Vagina (tissue), 2 donors: ENCODE results near the gene CDH9. TPM values are rescaled to one million over a fixed set of nuclear protein-coding genes. Genes with fewer than 3 reads are reported as not detected.

ENCODE experiments used
- DNase-seq, 2 donors: peaks; one replicate each; pipeline ENCODE4 v3.0.0-alpha.2; 2017; ENCODE audit errors: extremely low spot score in 2 of 2
- H3K27ac ChIP-seq: fragments of 200-600 bp; sonication (generic); one replicate; pipeline ENCODE4 v1.5.1; 2019
- H3K27me3 ChIP-seq: fragments of 200-600 bp; sonication (generic); one replicate; pipeline ENCODE4 v1.5.1; 2019
- H3K36me3 ChIP-seq, 2 donors: fragments of 200-600 bp; sonication (generic); one replicate each; pipeline ENCODE4 v1.5.1; 2017 to 2019
- H3K4me1 ChIP-seq: fragments of 200-600 bp; sonication (generic); one replicate; pipeline ENCODE4 v1.5.1; 2019
- H3K4me3 ChIP-seq, 2 donors: fragments of 200-600 bp; sonication (generic); 1 replicate in 1 of 2; 2 replicates in 1 of 2; pipeline ENCODE4 v1.5.1; 2016 to 2019
- H3K9me3 ChIP-seq: fragments of 200-600 bp; sonication (generic); one replicate; pipeline ENCODE4 v1.5.1; 2019
- POLR2A ChIP-seq, 2 donors: fragments of 450-650 bp; IDR thresholded peaks; one replicate each; pipeline ENCODE4 v1.6.1; 2017; ENCODE audit warnings: antibody characterized with exemption in 2 of 2, mild to moderate bottlenecking in 2 of 2, moderate library complexity in 2 of 2
- POLR2AphosphoS5 ChIP-seq, 2 donors: sonication (generic); formaldehyde crosslinking; IDR thresholded peaks; one replicate each; pipeline ENCODE4 v1.9.0; 2017; ENCODE audit warnings: antibody characterized with exemption in 2 of 2, mild to moderate bottlenecking in 2 of 2, low read depth in 1 of 2; ENCODE audit not compliant: insufficient read depth in 1 of 2
- intact Hi-C: fragments of 100-400 bp; cut with DNase I; formaldehyde crosslinking; loops from one replicate; pipeline ENCODE4 v1.15.1; 2023
- total RNA-seq: library from RNA; depleted of rRNA; stranded (reverse); fragments of >200 nt; gene quantifications from one replicate; pipeline ENCODE4 v1.2.3, GENCODE V29; 2016
- TF ChIP-seq, protein P1 (sequence below), 3 experiments: fragments of 450-650 bp in 2 of 3; fragments of 200-600 bp in 1 of 3; sonication (generic) in 1 of 3; IDR thresholded peaks; one replicate each; pipeline ENCODE4 v1.5.1; 2017 to 2019; ENCODE audit warnings: antibody characterized with exemption in 3 of 3, mild to moderate bottlenecking in 2 of 3, moderate library complexity in 2 of 3

The CDH9 gene
- total RNA-seq, 1 donor from 2014 or later, result not detected

DNA sequence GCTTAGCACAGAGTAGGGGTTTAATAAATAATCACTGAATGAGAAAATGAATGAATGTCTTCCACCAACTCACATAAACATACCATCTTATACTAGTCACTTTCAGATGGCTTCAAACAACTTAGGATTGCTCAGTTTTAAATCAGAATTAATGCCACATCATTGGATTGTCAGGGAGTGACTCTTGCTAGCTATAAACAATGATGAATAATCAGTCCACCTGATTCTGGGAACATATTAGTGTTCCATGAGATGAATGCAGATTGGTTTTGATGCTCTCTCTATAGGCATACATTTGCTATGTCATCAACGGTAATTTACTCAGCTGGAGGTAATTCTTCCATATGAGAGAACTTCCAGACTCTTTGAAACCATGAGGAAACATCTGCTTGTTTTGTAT, 97.4 kb downstream of the CDH9 start:
- H3K4me3 ChIP-seq, result no peak overlapping the region
- TF ChIP-seq POLR2AphosphoS5 (IDR thresholded peaks at IDR 0.05; ENCODE audit: insufficient read depth in 1 of 2, low read depth in 1 of 2) (no peak), POLR2A (IDR thresholded peaks at IDR 0.05) (no peak)
- TF ChIP-seq, protein P1, sequence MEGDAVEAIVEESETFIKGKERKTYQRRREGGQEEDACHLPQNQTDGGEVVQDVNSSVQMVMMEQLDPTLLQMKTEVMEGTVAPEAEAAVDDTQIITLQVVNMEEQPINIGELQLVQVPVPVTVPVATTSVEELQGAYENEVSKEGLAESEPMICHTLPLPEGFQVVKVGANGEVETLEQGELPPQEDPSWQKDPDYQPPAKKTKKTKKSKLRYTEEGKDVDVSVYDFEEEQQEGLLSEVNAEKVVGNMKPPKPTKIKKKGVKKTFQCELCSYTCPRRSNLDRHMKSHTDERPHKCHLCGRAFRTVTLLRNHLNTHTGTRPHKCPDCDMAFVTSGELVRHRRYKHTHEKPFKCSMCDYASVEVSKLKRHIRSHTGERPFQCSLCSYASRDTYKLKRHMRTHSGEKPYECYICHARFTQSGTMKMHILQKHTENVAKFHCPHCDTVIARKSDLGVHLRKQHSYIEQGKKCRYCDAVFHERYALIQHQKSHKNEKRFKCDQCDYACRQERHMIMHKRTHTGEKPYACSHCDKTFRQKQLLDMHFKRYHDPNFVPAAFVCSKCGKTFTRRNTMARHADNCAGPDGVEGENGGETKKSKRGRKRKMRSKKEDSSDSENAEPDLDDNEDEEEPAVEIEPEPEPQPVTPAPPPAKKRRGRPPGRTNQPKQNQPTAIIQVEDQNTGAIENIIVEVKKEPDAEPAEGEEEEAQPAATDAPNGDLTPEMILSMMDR (IDR thresholded peaks at IDR 0.05), result no peak
- intact Hi-C loops, result no loop called here

DNA sequence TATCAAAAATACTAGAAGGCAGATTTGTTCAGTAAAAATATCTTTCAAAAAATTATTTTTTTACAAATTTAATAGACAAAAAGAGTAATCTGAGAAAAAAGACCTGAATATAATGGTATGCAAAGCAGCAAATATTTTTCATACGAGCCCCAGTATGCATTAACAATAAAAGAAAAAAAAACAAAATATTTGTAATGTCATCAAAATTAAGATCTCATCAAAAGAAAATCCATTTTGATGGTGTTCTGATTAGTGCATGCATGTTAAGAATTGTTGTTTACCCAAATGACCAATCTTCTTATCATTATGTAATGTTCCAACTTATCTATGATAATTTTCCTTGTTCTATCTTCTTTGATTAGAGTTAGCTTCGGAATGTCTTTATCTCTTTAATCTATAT, 106.1 kb downstream of the CDH9 start:
- H3K9me3 ChIP-seq, result no peaks in the 10 kb centered on the region
- H3K36me3 ChIP-seq, result no peaks in the 10 kb centered on the region
- H3K27ac ChIP-seq, result no peak overlapping the region
- DNase-seq, result no peak
- H3K4me1 ChIP-seq, result no peaks in the 10 kb centered on the region
- no peak overlapping the region for H3K4me3 ChIP-seq
- TF ChIP-seq, protein P1 (IDR thresholded peaks at IDR 0.05), result no peak
- TF ChIP-seq POLR2A (IDR thresholded peaks at IDR 0.05) (no peak), POLR2AphosphoS5 (IDR thresholded peaks at IDR 0.05; ENCODE audit: insufficient read depth in 1 of 2, low read depth in 1 of 2) (no peak)
- intact Hi-C loops, result no loop called here
- H3K27me3 ChIP-seq, result no peaks in the 10 kb centered on the region

More for the DNA sequence above, 97.4 kb downstream of the CDH9 start:
- DNase-seq, result no peak
- H3K36me3 ChIP-seq, result no peaks in the 10 kb centered on the region
- H3K27me3 ChIP-seq, result no peaks in the 10 kb centered on the region
- H3K9me3 ChIP-seq, result no peaks in the 10 kb centered on the region
- H3K27ac ChIP-seq, result no peak overlapping the region
- no peaks in the 10 kb centered on the region for H3K4me1 ChIP-seq

DNA sequence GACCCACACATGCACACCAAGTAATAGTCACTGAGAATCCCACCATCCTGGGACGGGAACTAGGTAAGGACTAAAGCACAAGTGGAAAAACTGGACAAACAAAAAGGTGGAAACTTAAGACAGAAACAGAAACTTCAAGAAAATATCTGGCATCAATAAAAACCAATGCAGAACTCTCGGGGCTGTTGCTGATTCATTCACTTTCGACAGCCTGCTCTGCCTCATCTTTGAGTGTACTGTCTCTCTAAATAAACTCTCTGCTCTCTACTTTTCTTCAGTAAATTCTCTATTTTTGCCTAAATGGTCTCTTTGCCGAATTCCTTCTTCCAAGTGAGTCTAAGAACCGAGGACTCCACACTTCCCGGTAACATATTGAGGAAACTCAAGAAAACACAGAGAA, 116.9 kb downstream of the CDH9 start:
- no peaks in the 10 kb centered on the region for H3K36me3 ChIP-seq
- no peaks in the 10 kb centered on the region for H3K4me1 ChIP-seq
- intact Hi-C loops, result no loop called here
- H3K9me3 ChIP-seq, result no peaks in the 10 kb centered on the region
- no peaks in the 10 kb centered on the region for H3K27me3 ChIP-seq
- DNase-seq, result no peak
- TF ChIP-seq, protein P1 (IDR thresholded peaks at IDR 0.05), result no peak
- TF ChIP-seq POLR2AphosphoS5 (IDR thresholded peaks at IDR 0.05; ENCODE audit: insufficient read depth in 1 of 2, low read depth in 1 of 2) (no peak), POLR2A (IDR thresholded peaks at IDR 0.05) (no peak)
- H3K4me3 ChIP-seq, result no peak overlapping the region
- H3K27ac ChIP-seq, result no peak overlapping the region

DNA sequence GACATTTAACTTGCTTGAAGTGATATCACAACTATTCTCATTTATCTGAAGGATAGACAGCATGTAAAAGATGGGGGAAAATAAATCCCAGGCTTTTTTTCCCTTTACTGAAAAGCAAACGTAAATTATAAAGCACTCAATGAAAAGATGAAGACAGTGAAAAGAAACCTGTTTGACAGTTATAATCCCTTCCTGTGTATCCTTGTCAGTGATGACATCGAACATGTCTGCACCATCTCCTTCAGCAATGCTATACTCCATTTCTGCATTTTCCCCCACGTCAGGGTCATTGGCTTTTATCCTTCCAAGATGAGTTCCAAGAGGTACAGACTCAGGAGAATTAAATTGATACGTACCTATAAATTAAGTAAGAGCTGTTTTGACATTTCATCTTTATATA, 134.9 kb downstream of the CDH9 start:
- H3K9me3 ChIP-seq, result no peaks in the 10 kb centered on the region
- no peaks in the 10 kb centered on the region for H3K36me3 ChIP-seq
- DNase-seq, result no peak
- no peak overlapping the region for H3K4me3 ChIP-seq
- H3K27ac ChIP-seq, result no peak overlapping the region
- no peak for TF ChIP-seq POLR2AphosphoS5 (IDR thresholded peaks at IDR 0.05; ENCODE audit: insufficient read depth in 1 of 2, low read depth in 1 of 2)
- no peak for TF ChIP-seq POLR2A (IDR thresholded peaks at IDR 0.05)
- TF ChIP-seq, protein P1 (IDR thresholded peaks at IDR 0.05), result no peak
- intact Hi-C loops, result no loop called here
- H3K4me1 ChIP-seq, result no peaks in the 10 kb centered on the region
- H3K27me3 ChIP-seq, result no peaks in the 10 kb centered on the region

DNA sequence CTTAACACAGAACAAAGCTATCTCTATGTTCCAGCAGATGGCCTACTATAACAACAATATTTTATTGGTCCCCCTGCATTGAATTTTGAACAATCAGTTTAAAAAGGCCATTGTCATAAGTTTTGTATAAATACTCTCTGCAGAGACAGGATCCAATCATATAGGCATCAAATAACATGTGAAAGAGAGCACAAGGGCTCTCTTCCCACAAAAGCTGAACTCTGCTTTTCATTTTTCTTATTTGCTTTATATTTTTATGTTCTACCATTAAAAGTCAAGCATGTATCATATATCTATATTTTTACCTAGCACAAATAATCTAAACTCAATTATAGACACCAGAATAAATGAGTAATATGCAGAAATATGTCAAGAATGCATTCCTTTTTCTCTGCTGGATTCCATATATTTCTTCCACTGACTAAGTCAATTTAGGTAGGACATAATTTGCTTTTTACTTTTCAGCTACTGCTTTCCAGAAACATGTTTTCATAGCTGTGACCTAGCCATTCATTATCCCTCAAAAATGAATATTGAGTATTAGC, 143.6 kb downstream of the CDH9 start:
- H3K4me1 ChIP-seq, result no peaks in the 10 kb centered on the region
- H3K9me3 ChIP-seq, result no peaks in the 10 kb centered on the region
- no peak overlapping the region for H3K27ac ChIP-seq
- intact Hi-C loops, result no loop called here
- H3K36me3 ChIP-seq, result no peaks in the 10 kb centered on the region
- TF ChIP-seq POLR2A (IDR thresholded peaks at IDR 0.05), result no peak
- TF ChIP-seq, protein P1 (IDR thresholded peaks at IDR 0.05), result no peak
- no peak overlapping the region for H3K4me3 ChIP-seq
- no peaks in the 10 kb centered on the region for H3K27me3 ChIP-seq
- DNase-seq, result no peak
